Adipocyte (in vitro differentiated cells): ENCODE measurements around the gene ZNF280A.

ENCODE experiments used
- DNase-seq: peaks from one replicate; pipeline ENCODE4 v3.0.0-alpha.2; 2015; ENCODE audit warnings: low read depth
- H3K27me3 ChIP-seq: replicated peaks from 2 replicates; pipeline ENCODE4 v1.7.0; 2013; ENCODE audit warnings: mild to moderate bottlenecking, low read length, moderate library complexity; ENCODE audit not compliant: control insufficient read depth, insufficient read depth
- H3K36me3 ChIP-seq: 2 replicates; pipeline ENCODE4 v1.7.0; 2013; ENCODE audit warnings: low read length, mild to moderate bottlenecking, moderate library complexity; ENCODE audit not compliant: control insufficient read depth, insufficient read depth, severe bottlenecking
- H3K4me1 ChIP-seq: 2 replicates; pipeline ENCODE4 v1.7.0; 2013; ENCODE audit warnings: mild to moderate bottlenecking, low read length, moderate library complexity; ENCODE audit not compliant: control insufficient read depth, insufficient read depth
- H3K4me3 ChIP-seq: 2 replicates; pipeline ENCODE4 v1.7.0; 2013; ENCODE audit warnings: mild to moderate bottlenecking, low read length, moderate library complexity
- H3K9ac ChIP-seq: 2 replicates; pipeline ENCODE4 v1.7.0; 2013; ENCODE audit warnings: mild to moderate bottlenecking, low read length, moderate library complexity
- H3K9me3 ChIP-seq: 2 replicates; pipeline ENCODE4 v1.7.0; 2013; ENCODE audit warnings: mild to moderate bottlenecking, low read length, moderate library complexity; ENCODE audit not compliant: control insufficient read depth

ZNF280A gene

DNA sequence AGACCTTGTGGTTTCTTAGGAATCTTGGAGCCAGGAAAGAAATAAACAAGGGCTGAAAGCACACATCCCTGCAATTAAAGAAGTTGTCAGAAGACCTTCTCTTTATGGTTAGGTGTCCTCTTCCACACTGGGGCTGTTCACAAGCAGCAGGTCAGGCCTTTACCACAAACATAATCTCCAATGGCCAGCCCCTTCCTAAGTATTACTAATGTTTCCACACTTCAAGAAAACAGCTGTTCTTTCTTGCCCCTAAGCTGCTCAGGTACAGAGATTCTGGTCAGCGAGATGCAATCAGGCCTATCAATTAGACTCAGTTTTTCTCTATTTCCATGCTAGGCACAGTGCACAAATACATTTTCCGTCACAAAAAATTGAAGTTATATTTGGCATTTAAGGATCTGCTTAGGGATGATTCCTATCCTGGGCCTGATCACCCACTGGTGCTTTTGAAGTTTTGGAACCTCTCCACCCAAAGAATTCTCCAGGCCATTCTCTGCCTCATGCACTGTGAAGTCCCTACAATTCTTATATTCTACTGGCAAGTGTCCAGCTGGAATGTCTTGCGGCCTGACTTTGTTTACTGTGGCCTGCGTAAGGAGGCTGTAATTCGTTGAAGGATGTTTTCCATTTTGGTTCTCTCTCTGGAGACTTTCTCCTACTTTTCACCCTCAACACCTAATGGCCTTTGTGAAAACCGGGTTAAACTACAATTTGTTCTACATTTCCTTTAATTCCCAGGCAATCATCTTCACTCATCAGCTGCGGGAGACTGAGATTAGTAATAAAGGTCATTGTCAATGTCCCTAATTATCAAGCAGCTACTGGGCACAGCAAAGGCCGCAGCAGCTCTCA lies 33.9 kb upstream of the ZNF280A start:
- no peak overlapping the region for H3K4me3 ChIP-seq
- no peaks in the 10 kb centered on the region for H3K9me3 ChIP-seq
- no peak overlapping the region for H3K9ac ChIP-seq
- peak; percentile 1 for DNase-seq
- H3K36me3 ChIP-seq: no peaks in the 10 kb centered on the region
- no peaks in the 10 kb centered on the region for H3K4me1 ChIP-seq
- H3K27me3 ChIP-seq: peaks cover 24% of the 10 kb centered on the region

DNA sequence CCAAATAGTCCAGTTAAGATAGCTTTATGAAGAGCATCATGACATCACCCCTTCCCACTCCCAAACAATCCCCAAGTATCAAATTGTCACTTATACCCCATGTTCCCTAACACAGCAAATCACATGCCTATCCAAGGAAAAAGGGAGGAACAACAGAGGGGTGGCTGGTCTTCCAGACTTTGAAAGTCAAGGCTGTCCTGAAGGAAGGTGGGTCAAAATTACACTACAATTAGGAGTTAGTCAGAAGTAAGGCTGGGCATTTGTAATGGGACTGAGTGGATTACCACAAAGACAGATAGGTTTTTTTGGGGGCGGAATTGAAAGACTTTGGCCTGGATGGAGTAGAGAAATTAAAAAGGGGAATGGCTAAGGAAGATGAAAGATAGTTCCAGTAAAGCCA lies 33.1 kb upstream of the ZNF280A start:
- Histone ChIP-seq H3K9me3 (no peaks in the 10 kb centered on the region), H3K36me3 (no peaks in the 10 kb centered on the region), H3K9ac (no peak overlapping the region), H3K4me1 (no peaks in the 10 kb centered on the region), H3K27me3 (peaks cover 27% of the 10 kb centered on the region), H3K4me3 (no peak overlapping the region)
- no peak for DNase-seq

DNA sequence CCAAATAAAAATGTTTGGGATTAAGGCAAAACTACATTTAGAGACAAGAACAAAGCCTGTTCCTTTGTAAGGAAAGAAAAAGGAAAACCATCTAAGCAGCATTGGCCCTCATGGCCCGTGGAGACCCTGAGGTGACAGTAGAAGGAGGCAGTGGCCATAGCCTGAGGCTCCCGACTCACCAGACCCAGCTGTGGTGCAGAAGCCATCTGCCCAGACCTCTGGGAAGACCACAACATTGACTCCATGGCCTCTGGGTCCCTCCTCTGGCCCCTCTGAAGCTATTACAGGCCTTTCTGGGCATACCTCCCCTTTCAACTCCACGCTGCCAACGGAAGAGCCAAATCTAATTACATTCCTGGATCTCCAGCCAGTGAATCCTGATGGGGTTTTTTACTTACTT lies 32.6 kb upstream of the ZNF280A start:
- DNase-seq: no peak
- H3K27me3 ChIP-seq: peaks cover 32% of the 10 kb centered on the region
- no peak overlapping the region for H3K9ac ChIP-seq
- no peaks in the 10 kb centered on the region for H3K4me1 ChIP-seq
- H3K4me3 ChIP-seq: no peak overlapping the region
- no peaks in the 10 kb centered on the region for H3K9me3 ChIP-seq
- no peaks in the 10 kb centered on the region for H3K36me3 ChIP-seq

DNA sequence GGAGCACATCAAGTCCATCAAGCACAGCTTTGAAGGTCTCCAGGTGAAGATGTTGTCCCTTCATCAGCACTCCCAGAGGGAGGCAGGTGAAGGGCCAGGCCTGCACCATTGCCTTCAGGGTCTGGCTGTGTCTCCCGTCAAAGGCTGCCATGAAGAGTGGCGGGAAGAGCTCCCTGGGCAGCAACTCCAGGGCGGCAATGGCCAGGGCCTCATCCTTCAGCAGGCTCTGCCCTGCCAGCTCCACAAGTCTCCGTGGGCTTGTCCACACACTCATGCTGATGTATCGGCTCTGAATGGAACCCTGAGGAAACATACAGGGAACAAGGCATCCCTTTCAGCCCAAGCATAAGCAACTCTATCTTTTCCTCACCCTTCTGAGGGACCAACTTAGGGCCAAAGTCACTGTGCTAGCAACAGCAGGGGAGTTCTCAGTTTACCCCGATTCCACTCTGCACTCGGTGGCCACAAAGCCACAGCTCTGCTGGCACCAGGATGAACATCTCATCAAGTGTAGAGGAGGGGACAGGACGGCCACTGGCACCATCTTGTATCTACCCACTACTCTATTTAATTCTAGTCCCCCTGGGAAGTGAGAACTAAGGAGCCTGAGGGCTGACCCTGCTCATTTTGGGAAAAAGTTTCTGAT lies 30.8 kb upstream of the ZNF280A start:
- Histone ChIP-seq H3K27me3 (peaks cover 32% of the 10 kb centered on the region), H3K9ac (no peak overlapping the region), H3K9me3 (no peaks in the 10 kb centered on the region), H3K4me3 (no peak overlapping the region), H3K36me3 (no peaks in the 10 kb centered on the region), H3K4me1 (no peaks in the 10 kb centered on the region)
- no peak for DNase-seq

DNA sequence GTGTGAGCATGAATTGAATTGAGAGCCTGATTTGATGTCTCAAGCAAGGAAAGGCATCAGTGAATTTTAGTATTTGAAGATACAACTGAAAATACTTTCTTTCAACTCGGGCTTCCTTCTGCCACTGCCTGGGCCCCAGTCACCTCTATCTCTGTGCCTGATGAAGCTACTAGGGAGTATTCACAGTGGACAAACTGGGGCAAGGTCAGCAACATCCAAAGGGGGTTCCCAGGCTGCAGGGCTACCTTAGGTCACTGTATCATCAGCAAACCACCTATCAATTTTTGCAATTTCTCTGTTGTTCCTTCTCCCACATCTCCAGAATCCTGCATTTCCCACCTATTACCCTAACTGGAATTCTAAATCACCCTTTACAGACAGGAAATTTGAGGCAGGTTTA lies 28.8 kb upstream of the ZNF280A start:
- H3K9me3 ChIP-seq: no peaks in the 10 kb centered on the region
- no peaks in the 10 kb centered on the region for H3K4me1 ChIP-seq
- no peak overlapping the region for H3K4me3 ChIP-seq
- H3K36me3 ChIP-seq: no peaks in the 10 kb centered on the region
- no peak overlapping the region for H3K9ac ChIP-seq
- no peak for DNase-seq
- H3K27me3 ChIP-seq: peaks cover 33% of the 10 kb centered on the region

DNA sequence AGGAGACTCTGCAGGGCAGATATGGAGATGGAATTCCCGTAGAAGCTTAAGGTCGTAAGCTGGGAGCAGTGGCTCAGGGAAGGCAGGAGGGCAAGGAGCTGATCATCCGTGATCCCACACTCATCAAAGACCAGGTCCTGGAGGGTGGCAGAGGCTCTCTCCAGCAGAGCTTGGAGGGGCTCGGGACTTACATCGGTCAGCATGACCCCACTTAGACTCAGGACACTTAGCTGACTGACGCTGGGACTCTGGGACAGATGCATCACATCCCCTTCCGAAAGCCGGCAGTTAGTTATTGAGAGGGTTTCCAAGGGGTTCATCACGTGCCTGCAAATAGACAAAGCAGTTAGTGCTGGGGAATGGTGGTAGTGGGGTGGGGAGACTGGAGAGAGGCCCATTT lies 28.2 kb upstream of the ZNF280A start:
- H3K27me3 ChIP-seq: peaks cover 33% of the 10 kb centered on the region
- H3K9ac ChIP-seq: no peak overlapping the region
- no peaks in the 10 kb centered on the region for H3K4me1 ChIP-seq
- no peaks in the 10 kb centered on the region for H3K9me3 ChIP-seq
- H3K36me3 ChIP-seq: no peaks in the 10 kb centered on the region
- H3K4me3 ChIP-seq: no peak overlapping the region
- DNase-seq: no peak

DNA sequence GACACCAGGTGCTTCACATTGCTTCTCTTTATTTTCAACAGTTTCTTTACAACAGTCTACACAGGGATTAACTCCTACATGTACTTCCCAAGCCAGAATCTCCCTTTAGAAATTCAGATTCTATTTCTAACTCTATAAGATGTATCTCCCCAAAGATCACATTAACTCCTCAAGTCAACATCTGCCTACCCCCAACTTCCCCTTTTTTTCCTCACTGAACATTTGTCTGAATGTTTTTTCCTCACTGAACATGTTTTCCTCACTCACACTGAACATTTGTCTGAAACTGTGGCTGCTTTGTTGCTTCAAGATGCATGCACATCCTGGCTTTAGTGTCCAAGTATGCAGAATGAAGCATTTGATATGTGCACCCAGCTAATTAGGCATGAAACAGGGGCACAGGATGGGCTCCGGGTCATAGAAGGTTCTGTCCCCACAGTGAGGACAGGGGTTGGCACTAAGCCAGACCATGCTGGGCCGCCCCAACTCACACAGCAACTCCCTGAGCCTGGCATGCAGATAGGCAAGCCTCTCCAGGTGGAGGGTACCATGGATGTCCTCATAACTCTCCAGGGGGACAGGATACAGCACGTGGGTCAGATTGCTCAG lies 27.7 kb upstream of the ZNF280A start:
- DNase-seq: no peak
- H3K4me1 ChIP-seq: no peaks in the 10 kb centered on the region
- H3K27me3 ChIP-seq: peaks cover 30% of the 10 kb centered on the region
- H3K36me3 ChIP-seq: no peaks in the 10 kb centered on the region
- H3K4me3 ChIP-seq: no peak overlapping the region
- H3K9ac ChIP-seq: no peak overlapping the region
- H3K9me3 ChIP-seq: no peaks in the 10 kb centered on the region

DNA sequence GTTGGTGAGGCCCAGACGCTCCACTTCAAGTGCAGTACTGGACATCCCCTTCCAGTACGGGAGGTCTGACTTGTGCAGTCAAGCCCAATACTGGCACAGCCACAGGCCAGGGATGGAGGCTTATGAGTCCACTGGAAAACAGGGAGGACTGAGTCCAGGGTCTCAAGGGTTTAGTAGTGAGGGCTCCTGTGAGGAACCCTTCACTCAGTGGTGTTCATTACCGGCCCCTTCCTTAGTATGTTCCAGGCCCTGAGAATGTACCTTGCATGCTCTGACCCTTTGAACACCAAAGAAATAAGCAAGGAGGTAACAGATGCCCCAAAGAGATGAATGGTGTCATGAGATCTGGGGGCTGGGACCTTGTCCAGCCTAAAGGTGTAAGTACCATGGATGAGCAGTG lies 27.2 kb upstream of the ZNF280A start:
- no peak for DNase-seq
- Histone ChIP-seq H3K27me3 (peaks cover 30% of the 10 kb centered on the region), H3K4me1 (no peaks in the 10 kb centered on the region), H3K9ac (no peak overlapping the region), H3K4me3 (no peak overlapping the region), H3K9me3 (no peaks in the 10 kb centered on the region), H3K36me3 (no peaks in the 10 kb centered on the region)

DNA sequence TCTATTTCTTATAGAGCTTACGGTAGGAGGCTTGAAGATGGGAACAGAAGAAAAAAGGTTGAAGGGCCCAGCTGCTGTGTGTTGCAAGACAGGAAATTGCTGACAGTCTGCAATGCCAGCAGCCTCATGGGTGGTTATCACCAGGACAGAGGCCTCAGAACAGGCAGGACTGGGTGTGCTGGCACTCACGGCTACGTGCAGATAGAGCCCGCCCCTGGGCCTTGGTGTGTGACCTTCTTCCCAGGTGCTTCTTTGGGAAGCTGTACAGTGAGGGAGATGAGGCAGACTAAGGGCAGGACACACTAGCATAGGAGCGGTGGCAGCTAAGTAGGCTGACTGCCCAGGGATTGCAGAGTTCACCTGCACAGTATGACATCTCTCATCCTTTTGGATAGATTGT lies 26.4 kb upstream of the ZNF280A start:
- H3K4me3 ChIP-seq: no peak overlapping the region
- no peaks in the 10 kb centered on the region for H3K36me3 ChIP-seq
- H3K9ac ChIP-seq: no peak overlapping the region
- DNase-seq: no peak
- no peaks in the 10 kb centered on the region for H3K9me3 ChIP-seq
- H3K27me3 ChIP-seq: peaks cover 35% of the 10 kb centered on the region
- no peaks in the 10 kb centered on the region for H3K4me1 ChIP-seq

DNA sequence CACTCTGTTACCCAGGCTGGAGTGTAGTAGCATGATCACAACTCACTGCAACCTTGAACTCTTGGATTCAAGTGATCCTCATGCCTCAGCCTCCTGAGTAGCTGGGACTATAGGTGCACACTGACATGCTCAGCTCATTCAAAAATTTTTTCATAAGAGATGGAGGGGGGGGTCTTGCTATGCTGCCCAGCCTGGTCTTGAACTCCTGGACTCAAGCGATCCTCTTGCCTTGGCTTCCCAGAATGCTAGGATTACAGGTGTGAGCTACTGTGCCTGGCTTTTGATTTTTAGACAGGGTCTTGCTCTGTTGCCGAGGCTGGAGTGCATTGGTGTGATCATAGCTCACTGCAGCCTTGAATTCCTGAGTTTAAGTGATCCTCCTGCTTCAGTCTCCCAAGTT lies 25.0 kb upstream of the ZNF280A start:
- H3K27me3 ChIP-seq: peaks cover 32% of the 10 kb centered on the region
- no peaks in the 10 kb centered on the region for H3K36me3 ChIP-seq
- no peak for DNase-seq
- H3K4me1 ChIP-seq: no peaks in the 10 kb centered on the region
- no peaks in the 10 kb centered on the region for H3K9me3 ChIP-seq
- H3K9ac ChIP-seq: no peak overlapping the region
- no peak overlapping the region for H3K4me3 ChIP-seq

DNA sequence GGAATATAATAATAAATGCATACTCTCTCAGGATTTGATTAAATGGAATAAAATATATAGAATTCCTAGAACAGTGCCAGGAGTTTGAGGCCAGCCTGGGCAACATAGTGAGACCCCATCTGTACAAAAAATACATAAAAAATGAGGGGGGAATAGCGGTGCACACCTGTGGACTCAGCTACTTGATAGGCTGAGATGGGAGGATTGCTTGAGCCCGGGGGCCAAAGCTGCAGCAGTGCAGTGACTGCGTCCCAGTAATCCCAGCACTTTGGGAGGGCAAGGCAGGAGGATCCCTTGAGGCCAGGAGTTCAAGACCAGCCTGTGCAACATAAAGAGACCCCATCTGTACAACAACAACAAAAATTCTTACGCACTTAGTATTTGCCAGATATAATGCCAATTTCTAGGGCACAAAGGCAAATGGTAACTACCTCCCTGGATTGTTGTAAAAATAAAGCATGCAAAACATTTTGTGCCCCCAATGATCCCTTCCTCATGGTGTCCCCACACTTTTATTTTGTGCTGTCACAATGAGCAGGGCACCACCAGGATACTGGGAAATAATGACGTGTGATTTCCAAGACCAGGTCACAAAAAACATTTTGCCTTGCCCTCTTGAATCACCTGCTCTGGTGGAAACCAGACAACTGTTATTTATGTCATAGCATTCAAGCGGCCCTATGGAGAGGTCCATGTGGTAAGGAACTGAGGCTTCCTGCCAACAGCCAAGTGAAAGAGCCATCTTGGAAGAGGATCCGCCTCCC lies 18.3 kb upstream of the ZNF280A start:
- H3K27me3 ChIP-seq: peaks cover 14% of the 10 kb centered on the region
- H3K9me3 ChIP-seq: no peaks in the 10 kb centered on the region
- no peak for DNase-seq
- H3K4me1 ChIP-seq: no peaks in the 10 kb centered on the region
- no peaks in the 10 kb centered on the region for H3K36me3 ChIP-seq
- no peak overlapping the region for H3K9ac ChIP-seq
- H3K4me3 ChIP-seq: no peak overlapping the region
